Mesenchymal stem cell (in vitro differentiated cells and primary cell): Measurements from ENCODE around the gene SETD7.

ENCODE experiments used
- DNase-seq: peaks from one replicate; pipeline ENCODE4 v3.0.0-alpha.2; 2013
- H2AFZ ChIP-seq: one replicate; pipeline ENCODE4 v1.6.1; 2013; ENCODE audit warnings: low read depth, mild to moderate bottlenecking, control low read depth, inconsistent platforms, low read length, moderate library complexity
- H2AK5ac ChIP-seq: 2 replicates; pipeline ENCODE4 v1.6.1; 2013; ENCODE audit warnings: low read length, moderate library complexity, mild to moderate bottlenecking, inconsistent platforms; ENCODE audit not compliant: severe bottlenecking
- H2BK120ac ChIP-seq: one replicate; pipeline ENCODE4 v1.6.1; 2013; ENCODE audit warnings: low read depth, mild to moderate bottlenecking, inconsistent platforms, low read length, moderate library complexity
- H2BK12ac ChIP-seq, 2 experiments: one replicate each; pipeline ENCODE4 v1.6.1; 2013; ENCODE audit warnings: inconsistent platforms in 2 of 2, low read length in 2 of 2, mild to moderate bottlenecking in 2 of 2, moderate library complexity in 2 of 2, control low read depth in 1 of 2
- H2BK15ac ChIP-seq: one replicate; pipeline ENCODE4 v1.6.1; 2013; ENCODE audit warnings: mild to moderate bottlenecking, low read depth, inconsistent platforms; ENCODE audit not compliant: poor library complexity, severe bottlenecking
- H2BK5ac ChIP-seq: 2 replicates; pipeline ENCODE4 v1.6.1; 2013; ENCODE audit warnings: low read depth, mild to moderate bottlenecking, low read length, control low read depth, inconsistent platforms; ENCODE audit not compliant: poor library complexity, severe bottlenecking
- H3K14ac ChIP-seq, 2 experiments: one replicate each; pipeline ENCODE4 v1.6.1; 2013; ENCODE audit warnings: inconsistent platforms in 2 of 2, low read length in 2 of 2, control low read depth in 1 of 2, mild to moderate bottlenecking in 1 of 2, moderate library complexity in 1 of 2
- H3K18ac ChIP-seq, 2 experiments: one replicate each; pipeline ENCODE4 v1.6.1; 2013; ENCODE audit warnings: inconsistent platforms in 2 of 2, low read length in 2 of 2, control low read depth in 1 of 2, low read depth in 1 of 2, mild to moderate bottlenecking in 1 of 2
- H3K23ac ChIP-seq, 2 experiments: one replicate each; pipeline ENCODE4 v1.6.1; 2013; ENCODE audit warnings: inconsistent platforms in 2 of 2, low read length in 2 of 2, mild to moderate bottlenecking in 2 of 2, moderate library complexity in 2 of 2, control low read depth in 1 of 2
- H3K27ac ChIP-seq: 2 replicates; pipeline ENCODE4 v1.5.1; 2013; ENCODE audit warnings: mild to moderate bottlenecking, moderate library complexity, low read length, control low read depth, inconsistent platforms; ENCODE audit not compliant: poor library complexity, severe bottlenecking
- H3K27me3 ChIP-seq, 2 experiments: 2 replicates each; pipeline versions ENCODE4 v1.6.1 to v1.7.0; 2013; ENCODE audit warnings: low read length in 2 of 2, mild to moderate bottlenecking in 2 of 2, moderate library complexity in 2 of 2, control low read depth in 1 of 2, inconsistent platforms in 1 of 2; ENCODE audit not compliant: control insufficient read depth in 1 of 2, insufficient read depth in 1 of 2
- H3K36me3 ChIP-seq, 2 experiments: 2 replicates each; pipeline versions ENCODE4 v1.6.1 to v1.7.0; 2013; ENCODE audit warnings: low read length in 2 of 2, control low read depth in 1 of 2, inconsistent platforms in 1 of 2, low read depth in 1 of 2, mild to moderate bottlenecking in 1 of 2; ENCODE audit not compliant: insufficient read depth in 2 of 2, control insufficient read depth in 1 of 2
- H3K4ac ChIP-seq, 2 experiments: one replicate each; pipeline ENCODE4 v1.6.1; 2013; ENCODE audit warnings: inconsistent platforms in 2 of 2, low read length in 2 of 2, mild to moderate bottlenecking in 2 of 2, moderate library complexity in 2 of 2, control low read depth in 1 of 2, low read depth in 1 of 2
- H3K4me1 ChIP-seq: 2 replicates; pipeline ENCODE4 v1.6.1; 2013; ENCODE audit warnings: low read depth, low read length, control low read depth; ENCODE audit not compliant: control insufficient read depth, insufficient read depth
- H3K4me2 ChIP-seq: 2 replicates; pipeline ENCODE4 v1.6.1; 2013; ENCODE audit warnings: low read length, mild to moderate bottlenecking, inconsistent platforms; ENCODE audit not compliant: poor library complexity, severe bottlenecking
- H3K4me3 ChIP-seq, 2 experiments: 2 replicates each; pipeline versions ENCODE4 v1.5.1 to v1.7.0; 2013; ENCODE audit warnings: low read length in 2 of 2, mild to moderate bottlenecking in 2 of 2, control low read depth in 1 of 2, low read depth in 1 of 2; ENCODE audit not compliant: insufficient read depth in 1 of 2
- H3K79me1 ChIP-seq: replicated peaks from 2 replicates; pipeline ENCODE4 v1.6.1; 2013; ENCODE audit warnings: mild to moderate bottlenecking, control low read depth, low read length, inconsistent platforms; ENCODE audit not compliant: poor library complexity, severe bottlenecking
- H3K9ac ChIP-seq: 2 replicates; pipeline ENCODE4 v1.7.0; 2013; ENCODE audit warnings: mild to moderate bottlenecking, low read length, moderate library complexity
- H3K9me3 ChIP-seq: 2 replicates; pipeline ENCODE4 v1.7.0; 2013; ENCODE audit warnings: mild to moderate bottlenecking, low read length; ENCODE audit not compliant: control insufficient read depth
- H4K8ac ChIP-seq: one replicate; pipeline ENCODE4 v1.6.1; 2013; ENCODE audit warnings: inconsistent platforms, mild to moderate bottlenecking, low read length, moderate library complexity
- H4K91ac ChIP-seq: one replicate; pipeline ENCODE4 v1.6.1; 2013; ENCODE audit warnings: mild to moderate bottlenecking, low read length, inconsistent platforms
- WGBS: methylation state at CpG from one replicate; pipeline ENCODE4 v1.1.7; 2013; ENCODE audit warnings: mixed read lengths; 5-methylcytosine and 5-hydroxymethylcytosine counted together

Gene SETD7

DNA sequence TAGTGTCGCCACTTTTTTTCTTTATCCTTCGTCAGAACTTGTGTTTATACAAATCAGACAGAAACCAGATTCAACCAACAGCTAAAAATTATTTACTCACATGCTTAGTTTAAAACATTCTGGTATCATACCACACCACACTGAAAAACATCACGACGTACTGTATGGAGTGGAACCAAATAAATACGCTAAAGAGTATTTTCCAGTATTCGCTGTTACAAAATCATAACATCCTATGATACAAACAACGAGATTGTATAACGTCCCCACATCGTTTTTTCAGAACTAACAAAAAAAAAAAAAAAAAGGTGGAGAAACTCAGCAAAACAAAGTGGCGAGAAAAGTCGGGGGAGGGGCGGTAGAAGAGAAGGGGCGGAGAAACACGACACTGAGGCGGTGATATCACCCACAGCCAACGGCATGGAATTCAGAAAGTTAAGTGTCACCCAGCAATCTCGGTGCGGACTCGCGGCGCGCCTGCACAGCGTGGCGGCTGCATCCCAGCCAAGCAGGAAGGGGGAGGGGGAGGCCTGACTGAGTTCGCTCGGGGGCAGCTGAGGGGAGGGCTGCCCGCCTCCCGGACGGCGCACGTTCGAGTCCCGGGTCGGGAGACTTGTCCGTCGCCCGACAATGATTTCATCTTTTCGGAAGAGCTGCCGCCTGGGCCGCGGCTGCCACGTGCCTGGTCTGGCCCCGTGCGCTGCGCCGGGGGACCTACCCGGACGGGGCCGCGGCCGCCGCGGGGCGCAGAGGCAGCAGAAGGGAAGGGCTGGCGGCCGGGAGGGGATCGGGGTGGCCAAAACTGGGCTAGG lies 920 bp downstream of the SETD7 start:
- H2AK5ac ChIP-seq, result peak overlapping the region; percentile 13
- peak overlapping the region in 1 of 2 experiments; percentile 97 for H2BK12ac ChIP-seq
- no peaks in the 10 kb centered on the region for H3K9me3 ChIP-seq
- H2BK15ac ChIP-seq, result no peak overlapping the region
- peak overlapping the region; percentile 84 to 99 for H3K4ac ChIP-seq
- H2AFZ ChIP-seq, result peak overlapping the region; percentile 2
- H4K8ac ChIP-seq, result peak overlapping the region; percentile 96
- peak overlapping the region; percentile 92 to 93 for H3K4me3 ChIP-seq
- peak overlapping the region; percentile 86 for H4K91ac ChIP-seq
- peak overlapping the region in 1 of 2 experiments; percentile 98 for H3K23ac ChIP-seq
- peak overlapping the region; percentile 38 for H3K27ac ChIP-seq
- peaks cover 3% of the 10 kb centered on the region for H3K79me1 ChIP-seq
- peaks cover 10% of the 10 kb centered on the region for H3K4me1 ChIP-seq
- H3K27me3 ChIP-seq, result peaks cover 24 to 27% of the 10 kb centered on the region in 2 experiments
- DNase-seq, result peak; percentile 97
- H3K18ac ChIP-seq, result peak overlapping the region; percentile 94 to 100
- H2BK5ac ChIP-seq, result peak overlapping the region; percentile 53
- H3K9ac ChIP-seq, result peak overlapping the region; percentile 97
- H3K14ac ChIP-seq, result peak overlapping the region in 1 of 2 experiments; percentile 99
- H3K36me3 ChIP-seq, result no peaks in the 10 kb centered on the region
- peak overlapping the region; percentile 84 for H3K4me2 ChIP-seq
- peak overlapping the region; percentile 78 for H2BK120ac ChIP-seq
- 2% methylated on average over 43 of the region's 57 CpGs for WGBS

DNA sequence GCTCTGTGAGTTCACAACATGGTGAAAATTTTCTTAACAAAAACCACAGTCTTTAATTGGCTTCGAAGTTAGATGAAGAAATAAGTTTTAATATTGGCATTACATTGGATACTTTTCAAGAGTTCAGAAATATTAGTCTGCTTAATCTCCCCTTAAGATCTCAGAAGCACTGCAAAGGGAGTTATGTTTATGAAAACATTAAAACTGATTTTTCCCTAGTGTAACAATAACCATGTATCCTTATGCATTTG lies 1.5 kb downstream of the SETD7 start:
- no peak overlapping the region for H4K8ac ChIP-seq
- WGBS, result no CpG with 5 or more reads among the region's 1 CpG
- peak overlapping the region; percentile 27 for H3K27ac ChIP-seq
- no peak overlapping the region for H3K14ac ChIP-seq
- H3K79me1 ChIP-seq, result peaks cover 5% of the 10 kb centered on the region
- peak overlapping the region; percentile 97 for H3K9ac ChIP-seq
- H2BK5ac ChIP-seq, result no peak overlapping the region
- H3K27me3 ChIP-seq, result peaks cover 20 to 24% of the 10 kb centered on the region in 2 experiments
- no peak overlapping the region for H3K4ac ChIP-seq
- H2BK12ac ChIP-seq, result no peak overlapping the region
- no peak overlapping the region for H3K18ac ChIP-seq
- no peaks in the 10 kb centered on the region for H3K36me3 ChIP-seq
- H3K4me1 ChIP-seq, result peaks cover 10% of the 10 kb centered on the region
- H2AK5ac ChIP-seq, result no peak overlapping the region
- H3K4me3 ChIP-seq, result peak overlapping the region in 1 of 2 experiments; percentile 93
- H2AFZ ChIP-seq, result no peak overlapping the region
- H4K91ac ChIP-seq, result no peak overlapping the region
- H3K4me2 ChIP-seq, result no peak overlapping the region
- no peaks in the 10 kb centered on the region for H3K9me3 ChIP-seq
- H3K23ac ChIP-seq, result no peak overlapping the region
- H2BK120ac ChIP-seq, result no peak overlapping the region
- H2BK15ac ChIP-seq, result no peak overlapping the region
- DNase-seq, result no peak

DNA sequence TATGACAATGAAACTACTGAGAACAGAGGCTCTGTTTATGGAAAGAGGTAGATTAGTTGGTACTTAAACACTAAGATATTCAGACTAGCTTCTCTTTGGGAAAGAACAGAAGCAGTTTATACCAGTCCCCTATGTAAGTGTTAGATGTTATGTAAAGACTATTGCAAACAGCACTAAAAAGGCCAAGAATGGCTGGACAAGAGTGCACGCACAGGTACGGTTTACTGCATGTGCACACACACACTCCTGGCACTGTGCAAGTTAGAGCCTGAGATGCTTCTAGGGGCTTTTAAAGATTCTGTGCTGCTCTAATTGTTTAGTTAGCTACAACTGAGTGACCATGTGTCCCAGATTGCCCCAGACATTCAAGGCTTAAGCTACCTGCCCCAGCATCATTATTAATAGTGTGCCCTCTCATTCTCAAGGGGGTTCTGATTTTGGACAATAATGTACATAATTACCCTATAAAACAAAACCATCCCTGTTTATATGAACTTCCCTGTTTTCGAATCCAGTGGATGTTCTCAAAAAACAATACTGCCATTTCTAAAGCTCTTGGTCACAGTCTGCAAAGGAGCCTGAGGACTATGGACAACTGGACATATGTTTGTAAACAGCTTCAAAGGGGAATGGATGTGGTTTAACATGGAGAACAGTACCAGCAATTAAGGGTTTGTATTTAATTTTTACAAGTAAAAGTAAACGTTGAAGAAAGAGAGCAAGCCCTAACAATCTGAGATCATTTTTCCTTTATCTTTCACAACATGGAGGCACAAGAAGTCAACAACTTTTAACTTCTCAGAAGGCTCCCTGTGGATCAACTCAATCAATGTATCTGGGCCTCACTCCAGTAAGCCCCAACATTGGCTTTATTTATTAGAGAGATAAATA lies 2.0 kb downstream of the SETD7 start:
- Histone ChIP-seq H2BK15ac (no peak overlapping the region), H4K91ac (no peak overlapping the region), H3K27me3 (peaks cover 16 to 18% of the 10 kb centered on the region in 2 experiments), H3K9ac (peak overlapping the region; percentile 97), H4K8ac (no peak overlapping the region), H3K4me1 (peaks cover 10% of the 10 kb centered on the region), H3K79me1 (peaks cover 5% of the 10 kb centered on the region), H2BK12ac (peak overlapping the region in 1 of 2 experiments; percentile 76), H2AFZ (no peak overlapping the region), H2AK5ac (no peak overlapping the region), H2BK5ac (no peak overlapping the region), H3K4me3 (peak overlapping the region in 1 of 2 experiments; percentile 93), H3K14ac (no peak overlapping the region), H3K23ac (no peak overlapping the region), H3K27ac (no peak overlapping the region), H3K9me3 (no peaks in the 10 kb centered on the region), H3K4me2 (peak overlapping the region; percentile 13), H3K4ac (no peak overlapping the region), H2BK120ac (no peak overlapping the region), H3K18ac (peak overlapping the region in 1 of 2 experiments; percentile 37), H3K36me3 (no peaks in the 10 kb centered on the region)
- WGBS, result 90% methylated on average over 3 of the region's 4 CpGs
- peak; percentile 45 for DNase-seq
